ENCODE data around the gene DNAJC18.
A peak's percentile ranks its signal among the peaks of the same experiment; 100 is the strongest.
"Not testable (repeated sequence)": the region's sequence is repeated elsewhere in the genome, so short reads cannot be mapped to it uniquely, and the experiment has no call there.

DNAJC18 gene

DNA sequence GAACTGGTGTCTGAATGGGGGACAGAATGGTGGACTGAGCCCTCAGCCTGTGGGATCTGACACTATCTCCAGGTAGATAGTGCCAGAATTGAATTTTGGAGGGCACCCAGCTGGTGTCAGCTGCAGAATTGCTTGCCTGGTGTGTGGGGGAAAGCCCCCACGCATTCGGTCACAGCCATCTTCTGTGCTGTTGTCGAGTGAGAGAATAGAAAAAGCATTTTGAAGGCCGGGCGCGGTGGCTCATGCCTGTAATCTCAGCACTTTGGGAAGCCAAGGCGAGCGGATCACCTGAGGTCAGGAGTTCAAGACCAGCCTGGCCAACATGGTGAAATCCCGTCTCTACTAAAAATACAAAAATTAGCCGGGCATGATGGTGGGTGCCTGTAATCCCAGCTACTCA, 52.4 kb downstream of the DNAJC18 start:
- not testable (repeated sequence) for DNase-seq (ENCODE audit: low spot score)

DNA sequence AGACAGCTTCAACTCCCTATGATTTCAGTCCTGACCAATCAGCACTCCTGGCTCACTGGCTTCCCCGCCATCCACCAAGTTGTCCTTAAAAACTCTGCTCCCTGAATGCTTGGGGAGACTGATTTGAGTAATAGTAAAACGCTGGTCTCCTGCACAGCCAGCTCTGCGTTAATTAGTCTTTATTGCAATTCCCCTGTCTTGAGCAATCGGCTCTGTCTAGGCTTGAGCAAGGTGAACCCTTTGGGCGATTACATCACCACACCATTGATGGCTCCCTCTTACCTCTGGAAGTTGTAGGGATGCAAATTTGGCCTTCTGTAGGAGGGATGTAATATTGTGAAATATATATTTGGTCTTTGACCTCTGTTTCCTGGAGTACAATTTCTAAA, 53.3 kb downstream of the DNAJC18 start:
- no peak for DNase-seq (ENCODE audit: low spot score)

- DNase-seq (ENCODE audit: low spot score) = no peak
Observed at GRCh38 chr5:139385061-139386049, 54.0 kb downstream of the DNAJC18 start.

DNA sequence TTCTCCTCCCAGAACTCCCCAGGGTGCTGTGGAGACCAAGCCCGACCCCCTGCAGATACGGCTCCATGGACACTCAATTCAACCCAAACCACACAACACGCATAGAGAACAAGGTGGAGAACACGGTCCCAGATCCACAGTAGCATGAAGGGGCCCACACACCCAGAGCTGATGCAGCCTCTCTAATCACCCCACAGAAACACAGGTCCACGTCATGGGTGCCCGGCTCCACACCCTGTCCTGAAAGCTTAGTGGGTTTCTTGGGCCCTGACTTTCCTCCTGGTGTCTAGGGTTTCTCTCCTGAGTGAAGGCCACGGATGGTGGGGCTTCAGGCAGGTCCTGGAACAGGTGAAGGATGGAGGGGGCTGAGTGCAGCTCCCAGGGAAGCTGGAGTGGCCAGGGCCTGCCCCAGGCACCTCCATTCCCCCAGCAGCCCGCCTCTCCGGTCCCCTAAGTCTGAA, 54.7 kb downstream of the DNAJC18 start:
- no peak for DNase-seq (ENCODE audit: low spot score)

DNA sequence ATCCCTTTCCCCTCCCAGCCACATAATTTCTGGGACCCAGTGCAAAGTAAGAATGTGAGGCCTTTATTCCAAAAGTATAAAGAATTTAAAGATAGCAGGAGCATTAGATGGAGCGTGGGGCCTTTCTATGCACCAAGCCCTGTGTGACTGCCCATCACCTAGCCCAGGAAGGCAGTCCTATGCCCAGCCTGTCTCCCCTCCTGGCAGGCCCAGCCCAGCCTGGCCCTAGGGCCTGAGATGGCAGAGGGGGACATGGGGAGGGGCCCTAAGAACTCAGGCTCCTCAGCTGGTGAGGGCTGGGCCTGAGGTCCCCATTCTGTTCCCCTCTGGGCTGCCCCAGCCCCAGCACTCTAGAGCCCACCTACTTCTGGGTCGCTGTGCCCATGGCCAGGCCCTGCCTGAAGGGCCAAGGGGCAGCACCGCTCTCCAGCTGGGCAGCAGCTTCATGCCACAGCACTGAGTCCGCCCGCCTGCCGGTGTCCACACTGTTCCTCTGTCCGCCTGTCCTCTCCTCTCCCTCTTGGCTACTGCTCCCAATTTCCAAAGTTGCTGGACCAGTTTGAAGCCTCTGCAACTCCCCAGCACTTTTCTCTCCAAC, 55.2 kb downstream of the DNAJC18 start:
- DNase-seq (ENCODE audit: low spot score) = no peak

GRCh38 chr5:139383275-139383992, 55.9 kb downstream of the DNAJC18 start, which contains the start of gene SLC23A1:
SLC23A1 (minus strand) TSS chr5:139383297; CDS start chr5:139383253, 44 bp downstream.
- DNase-seq (ENCODE audit: low spot score) = no peak

- DNase-seq (ENCODE audit: low spot score) = no peak
Observed at GRCh38 chr5:139382807-139383206, 56.5 kb downstream of the DNAJC18 start.

GRCh38 chr5:139381837-139382761, 57.2 kb downstream of the DNAJC18 start:
- DNase-seq (ENCODE audit: low spot score) = no peak

DNA sequence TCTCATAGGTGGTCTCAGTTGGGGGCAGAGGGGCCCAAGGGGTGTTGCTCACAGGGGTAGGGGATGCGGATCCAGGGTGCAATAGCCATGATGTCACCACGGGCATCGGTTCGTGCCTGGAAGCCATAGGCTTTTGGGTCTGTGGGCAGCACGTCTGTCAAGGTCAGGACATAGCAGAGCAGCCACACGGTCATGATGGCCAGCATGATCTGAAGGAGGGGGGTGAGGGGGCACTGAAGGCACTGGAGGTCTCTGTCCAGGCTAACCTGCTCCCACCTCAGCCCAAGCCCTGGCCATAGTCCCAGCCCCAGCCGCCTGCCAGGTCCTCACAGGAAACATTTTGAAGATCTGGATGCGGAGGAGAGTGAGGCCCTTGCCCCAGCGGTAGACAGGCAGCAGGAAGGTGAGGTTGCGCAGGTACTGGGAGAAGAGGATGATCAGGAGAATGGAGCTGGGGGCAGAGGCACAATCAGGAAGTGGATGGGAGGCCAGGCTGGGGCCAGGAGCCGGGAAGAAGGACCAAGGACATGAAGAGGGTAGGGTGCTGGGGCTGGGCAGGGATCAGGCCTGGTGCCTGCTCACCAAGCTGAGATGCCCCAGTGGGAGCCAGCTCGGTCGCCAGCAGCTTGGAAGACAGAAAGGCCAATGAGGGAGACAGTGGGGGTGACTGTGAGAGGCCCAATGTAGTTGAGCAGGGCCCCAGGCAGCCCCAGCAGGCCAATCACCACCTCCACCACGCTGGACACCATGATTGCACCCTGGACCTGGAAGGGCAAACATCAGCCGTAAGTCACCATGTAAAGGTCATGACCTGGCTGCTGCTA, 59.5 kb downstream of the DNAJC18 start:
- DNase-seq (ENCODE audit: low spot score) = no peak

DNA sequence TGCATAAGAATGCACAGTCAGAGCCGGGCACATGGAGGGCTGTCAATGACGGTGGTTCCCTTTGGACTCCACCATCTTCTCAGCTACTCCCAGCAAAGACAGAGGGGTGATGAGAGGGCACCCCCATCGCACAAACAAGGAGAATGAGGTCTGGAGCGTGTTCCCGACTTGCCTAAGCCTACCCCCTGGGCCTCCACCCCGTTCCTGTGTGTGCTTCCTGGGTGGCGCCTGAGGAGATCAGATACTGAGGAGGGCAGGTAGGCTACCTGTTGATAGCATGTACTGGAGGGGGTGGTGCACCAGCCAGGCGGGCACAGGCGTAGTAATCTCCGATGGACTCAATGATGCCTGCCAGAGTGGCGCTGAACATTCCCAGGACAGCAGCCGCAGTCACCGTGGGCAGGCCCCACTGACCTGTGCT, 60.4 kb downstream of the DNAJC18 start:
- DNase-seq (ENCODE audit: low spot score) = no peak

- DNase-seq (ENCODE audit: low spot score) = no peak
Observed at GRCh38 chr5:139378101-139378825, 61.1 kb downstream of the DNAJC18 start.

DNA sequence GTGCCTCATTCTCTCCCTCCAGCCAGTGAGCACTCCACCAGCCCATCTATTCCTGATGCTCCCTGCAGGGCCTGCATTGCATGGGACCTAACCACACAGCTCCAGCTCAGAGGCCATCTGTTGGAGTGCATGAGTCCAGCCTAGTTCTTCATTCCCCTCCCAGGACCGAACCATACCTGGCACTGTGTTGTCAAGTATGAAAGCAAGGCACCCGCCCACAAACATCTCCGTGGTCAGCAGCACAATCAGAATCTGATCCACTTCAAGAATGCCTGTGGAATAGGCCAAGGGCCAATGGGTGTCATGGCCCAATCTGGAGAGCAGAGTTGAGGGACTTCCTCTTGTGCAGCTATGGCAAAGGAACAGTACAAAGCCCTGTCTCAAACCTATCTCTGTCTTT, 62.1 kb downstream of the DNAJC18 start:
- no peak for DNase-seq (ENCODE audit: low spot score)

DNA sequence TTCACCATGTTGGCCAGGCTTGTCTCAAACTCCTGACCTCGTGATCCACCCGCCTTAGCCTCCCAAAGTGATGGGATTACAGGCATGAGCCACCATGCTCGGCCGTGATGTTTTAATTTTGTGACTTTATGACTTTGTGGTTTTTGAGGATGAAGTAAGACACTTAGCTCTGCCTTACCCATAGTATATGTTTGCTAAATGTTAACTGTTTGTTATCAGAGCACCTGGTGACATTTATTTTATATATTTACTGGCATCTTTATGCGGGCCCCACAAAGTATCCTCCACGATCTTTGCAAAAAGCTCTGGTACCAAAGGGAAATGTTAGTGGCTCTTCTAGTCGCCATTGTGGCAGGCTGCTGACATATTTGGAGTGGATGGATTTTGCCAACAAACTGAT, 63.0 kb downstream of the DNAJC18 start:
- no peak for DNase-seq (ENCODE audit: low spot score)

DNA sequence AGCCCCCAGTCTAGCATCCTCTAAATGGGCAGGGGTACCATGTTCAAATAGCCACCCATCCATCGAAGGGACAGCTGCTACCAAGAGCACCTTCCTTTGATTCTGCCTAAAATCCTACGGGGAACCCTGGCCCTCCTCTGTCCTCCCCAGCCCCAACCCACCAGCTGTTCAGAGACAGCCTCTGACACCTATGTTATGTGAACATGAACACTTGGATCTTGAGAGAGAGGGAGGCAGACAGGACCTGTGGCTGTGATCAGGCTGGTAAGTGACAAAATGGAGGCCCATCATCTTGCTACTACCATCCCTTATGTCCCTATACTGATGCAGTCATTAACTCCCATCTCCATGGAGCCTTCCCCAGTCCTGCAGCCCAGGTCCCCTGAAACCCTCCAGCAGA, 64.4 kb downstream of the DNAJC18 start:
- no peak for DNase-seq (ENCODE audit: low spot score)

GRCh38 chr5:139371482-139372435, 67.6 kb downstream of the DNAJC18 start:
- DNase-seq (ENCODE audit: low spot score) = no peak

DNA sequence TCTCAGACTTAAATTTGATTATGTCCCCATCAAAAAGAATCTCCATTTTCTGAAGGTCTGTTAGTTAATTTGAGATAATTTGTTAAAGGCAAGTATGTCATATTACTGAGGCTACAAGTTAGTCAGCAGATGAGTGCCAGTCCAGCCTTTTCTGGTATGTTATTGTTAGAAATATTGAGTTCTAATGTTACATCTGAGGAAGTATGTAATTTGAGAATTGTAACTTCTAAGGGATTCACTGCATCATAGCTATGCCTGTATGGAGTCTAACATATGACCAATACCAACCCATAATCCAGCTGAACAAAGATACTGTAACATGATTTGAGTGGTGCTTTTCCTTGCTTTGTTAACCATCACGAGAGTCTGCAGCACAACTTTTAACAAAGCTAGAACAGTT, 70.1 kb downstream of the DNAJC18 start:
- DNase-seq (ENCODE audit: low spot score) = no peak

DNA sequence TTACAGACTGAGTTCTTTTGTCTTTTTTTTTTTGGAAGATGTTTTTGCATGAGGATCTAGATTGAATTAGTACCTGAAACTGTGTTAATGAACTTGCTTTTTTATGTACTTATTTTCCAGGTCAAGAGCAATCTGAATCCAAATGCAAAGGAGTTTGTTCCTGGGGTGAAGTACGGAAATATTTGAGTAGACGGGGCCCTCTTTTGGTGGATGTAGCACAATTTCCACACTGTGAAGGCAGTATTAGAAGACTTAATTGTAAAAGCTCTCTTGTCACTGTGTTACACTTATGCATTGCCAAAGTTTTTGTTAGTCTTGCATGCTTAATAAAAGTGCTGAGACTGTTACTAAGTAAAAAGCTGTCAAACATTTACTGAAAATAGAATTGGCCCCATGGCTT, 70.7 kb downstream of the DNAJC18 start:
- peak; percentile 31 for DNase-seq (ENCODE audit: low spot score)

GRCh38 chr5:139364466-139364865, 74.9 kb downstream of the DNAJC18 start:
- no peak for DNase-seq (ENCODE audit: low spot score)

- DNase-seq (ENCODE audit: low spot score) = no peak
Observed at GRCh38 chr5:139363937-139364336, 75.4 kb downstream of the DNAJC18 start.

Data from globus pallidus (tissue), 1 donor.